IMR-90 (cell line): ENCODE data around the gene COPS7B. TPM values are rescaled to one million over a fixed set of nuclear protein-coding genes. Genes with fewer than 3 reads are reported as not detected.

ENCODE experiments used
- ATAC-seq: fragments of 200-7000 bp; cut with Tn5 transposase; 2 replicates; pipeline ENCODE4 v1.9.1; 2020; ENCODE audit warnings: low read depth, mild to moderate bottlenecking, moderate library complexity
- BruUV-seq: library from RNA; stranded (reverse); fragments of 400-500 nt; replicated peaks from 2 replicates; lab custom pipeline; 2021; lab: Mats Ljungman, UMichigan
- CTCF ChIA-PET: fragments of 300-600 bp; formaldehyde crosslinking; extraction: SDS; loops from one replicate; lab custom pipeline; 2021; ENCODE audit warnings: antibody characterized with exemption; lab: Yijun Ruan, JAX
- POLR2A ChIA-PET: fragments of 300-600 bp; sonication (Branson Sonifier 250); formaldehyde crosslinking; loops from one replicate; lab custom pipeline; 2022; ENCODE audit warnings: antibody characterized with exemption; ENCODE audit not compliant: unreplicated experiment; lab: Charles Lee
- DNase-seq: peaks from one replicate; pipeline ENCODE4 v3.0.0; 2013
- H2AFZ ChIP-seq: replicated peaks from 2 replicates; pipeline ENCODE3; 2013; ENCODE audit warnings: low read length, mild to moderate bottlenecking; ENCODE audit not compliant: poor library complexity
- H2AK5ac ChIP-seq: 2 replicates; pipeline ENCODE4 v1.6.1; 2013; ENCODE audit warnings: low read depth, low read length, inconsistent platforms
- H2AK9ac ChIP-seq: replicated peaks from 2 replicates; pipeline ENCODE3; 2013; ENCODE audit warnings: mild to moderate bottlenecking, low read depth, low read length, moderate library complexity; ENCODE audit not compliant: poor library complexity
- H2BK120ac ChIP-seq: 2 replicates; pipeline ENCODE4 v1.6.1; 2013; ENCODE audit warnings: low read depth, low read length, inconsistent platforms
- H2BK15ac ChIP-seq: 3 replicates; pipeline ENCODE4 v1.6.1; 2013; ENCODE audit warnings: low read depth, low read length, inconsistent platforms
- H2BK20ac ChIP-seq: 2 replicates; pipeline ENCODE4 v1.6.1; 2013; ENCODE audit warnings: low read depth, mild to moderate bottlenecking, inconsistent platforms, low read length, moderate library complexity
- H2BK5ac ChIP-seq: 2 replicates; pipeline ENCODE4 v1.6.1; 2013; ENCODE audit warnings: mild to moderate bottlenecking, low read depth, low read length, inconsistent platforms; ENCODE audit not compliant: poor library complexity, severe bottlenecking
- H3K14ac ChIP-seq: replicated peaks from 2 replicates; pipeline ENCODE4 v1.6.1; 2013; ENCODE audit warnings: low read depth, low read length, inconsistent platforms
- H3K18ac ChIP-seq: 2 replicates; pipeline ENCODE4 v1.6.1; 2013; ENCODE audit warnings: low read depth, low read length, control low read depth
- H3K23ac ChIP-seq: 2 replicates; pipeline ENCODE4 v1.6.1; 2013; ENCODE audit warnings: low read depth, low read length, inconsistent platforms
- H3K27ac ChIP-seq: 2 replicates; pipeline ENCODE4 v1.5.1; 2013; ENCODE audit warnings: mild to moderate bottlenecking, control low read depth, low read length; ENCODE audit not compliant: insufficient read depth
- H3K27me3 ChIP-seq: 2 replicates; pipeline ENCODE4 v1.6.1; 2013; ENCODE audit warnings: low read length; ENCODE audit not compliant: control insufficient read depth, insufficient read depth
- H3K36me3 ChIP-seq: 2 replicates; pipeline ENCODE4 v1.6.1; 2013; ENCODE audit warnings: low read length, mixed read lengths; ENCODE audit not compliant: control insufficient read depth, insufficient read depth
- H3K4ac ChIP-seq: 2 replicates; pipeline ENCODE4 v1.6.1; 2013; ENCODE audit warnings: low read depth, low read length, inconsistent platforms
- H3K4me1 ChIP-seq: 2 replicates; pipeline ENCODE4 v1.6.1; 2013; ENCODE audit warnings: low read length, mixed read lengths; ENCODE audit not compliant: control insufficient read depth, insufficient read depth
- H3K4me2 ChIP-seq: 2 replicates; pipeline ENCODE4 v1.6.1; 2013; ENCODE audit warnings: low read depth, mild to moderate bottlenecking, control low read depth, low read length, moderate library complexity
- H3K4me3 ChIP-seq: 2 replicates; pipeline ENCODE4 v1.5.1; 2013; ENCODE audit warnings: low read depth, mild to moderate bottlenecking, control low read depth, low read length, moderate library complexity; ENCODE audit not compliant: insufficient read depth
- H3K56ac ChIP-seq: 2 replicates; pipeline ENCODE4 v1.6.1; 2013; ENCODE audit warnings: low read length, inconsistent platforms; ENCODE audit not compliant: insufficient read depth; ENCODE audit errors: extremely low read depth
- H3K79me1 ChIP-seq, 2 experiments: 2 replicates each; pipeline ENCODE4 v1.6.1; 2013; ENCODE audit warnings: low read length in 2 of 2, inconsistent platforms in 1 of 2, low read depth in 1 of 2
- H3K9ac ChIP-seq: 2 replicates; pipeline ENCODE4 v1.6.1; 2013; ENCODE audit warnings: low read depth, low read length, control low read depth
- H3K9me1 ChIP-seq: 2 replicates; pipeline ENCODE4 v1.6.1; 2013; ENCODE audit warnings: low read length, inconsistent platforms; ENCODE audit not compliant: insufficient read depth
- H3K9me3 ChIP-seq: 2 replicates; pipeline ENCODE4 v1.6.1; 2013; ENCODE audit warnings: low read length; ENCODE audit not compliant: control insufficient read depth, insufficient read depth
- H4K20me1 ChIP-seq: 2 replicates; pipeline ENCODE4 v1.6.1; 2013; ENCODE audit warnings: low read length, inconsistent platforms; ENCODE audit not compliant: insufficient read depth
- H4K5ac ChIP-seq: 2 replicates; pipeline ENCODE4 v1.6.1; 2013; ENCODE audit warnings: mild to moderate bottlenecking, low read depth, low read length, control low read depth
- H4K8ac ChIP-seq, 2 experiments: 2 replicates each; pipeline ENCODE4 v1.6.1; 2013; ENCODE audit warnings: low read depth in 2 of 2, low read length in 2 of 2, control low read depth in 1 of 2, inconsistent platforms in 1 of 2
- H4K91ac ChIP-seq: 2 replicates; pipeline ENCODE4 v1.6.1; 2013; ENCODE audit warnings: low read depth, low read length, inconsistent platforms; ENCODE audit not compliant: insufficient read depth
- BHLHE40 ChIP-seq: fragments of 150-350 bp; IDR thresholded peaks from 2 replicates; pipeline ENCODE4 v1.6.1; 2016; ENCODE audit warnings: mild to moderate bottlenecking, low read depth, low read length
- CTCF ChIP-seq: conservative IDR thresholded peaks from 2 replicates; pipeline ENCODE4 v1.5.1; 2012; ENCODE audit warnings: mild to moderate bottlenecking, low read depth, low read length, improper control_type of control experiment
- MAFK ChIP-seq: IDR thresholded peaks from 2 replicates; pipeline ENCODE4 v1.6.1; 2012; ENCODE audit warnings: low read depth, low read length, improper control_type of control experiment
- MAZ ChIP-seq: IDR thresholded peaks from 2 replicates; pipeline ENCODE4 v1.6.1; 2012; ENCODE audit warnings: low read depth, mild to moderate bottlenecking, low read length, improper control_type of control experiment, moderate library complexity, borderline replicate concordance
- RAD21 ChIP-seq: IDR thresholded peaks from 2 replicates; pipeline ENCODE4 v1.6.1; 2012; ENCODE audit warnings: low read length, improper control_type of control experiment
- SMC3 ChIP-seq: fragments of 150-350 bp; IDR thresholded peaks from 2 replicates; pipeline ENCODE4 v1.6.1; 2016; ENCODE audit warnings: low read depth, mild to moderate bottlenecking, antibody characterized with exemption, low read length, moderate library complexity
- WGBS, 2 experiments: methylation state at CpG; one replicate each; pipeline versions ENCODE4 v1.1.5 to v1.1.7; 2013; ENCODE audit warnings: missing lambda C conversion rate in 2 of 2; ENCODE audit not compliant: insufficient read length in 1 of 2; ENCODE audit errors: extremely low coverage in 2 of 2; 5-methylcytosine and 5-hydroxymethylcytosine counted together
- dilution Hi-C: fragments of 300-500 bp; cut with HindIII; formaldehyde crosslinking; loops from one replicate; pipeline ENCODE4 v1.14.3; 2018; ENCODE audit warnings: low sequenced_read_pairs; ENCODE audit not compliant: unreplicated experiment
- in situ Hi-C: fragments of 300-500 bp; cut with MboI; formaldehyde crosslinking; loops from 3 replicates; pipeline ENCODE4 v1.14.3; 2019; ENCODE audit warnings: low sequenced_read_pairs, inconsistent platforms, mixed read lengths
- intact Hi-C: fragments of 100-400 bp; cut with micrococcal nuclease; formaldehyde crosslinking; loops from 2 replicates; pipeline ENCODE4 v1.10.0; 2022
- polyA plus RNA-seq, 3 experiments: library from polyadenylated mRNA; depleted of rRNA; stranded (reverse); fragments of >200 nt; gene quantifications; 2 replicates each; pipeline ENCODE4 v1.2.3, GENCODE V29; 2012; ENCODE audit warnings: low replicate concordance in 1 of 3
- total RNA-seq: library from RNA; depleted of rRNA; stranded (reverse); fragments of >200 nt; gene quantifications from 2 replicates; pipeline ENCODE4 v1.2.3, GENCODE V29; 2012

The COPS7B gene
- total and polyA plus RNA-seq, 2 of the 4 experiments (the other 2 are of a cell fraction): 23.1 to 54.1 TPM

GRCh38 chr2:231800493-231801091, 14.3 kb downstream of the COPS7B start:
- Histone ChIP-seq H4K8ac (no peak overlapping the region), H3K79me1 (peaks cover 27 to 38% of the 10 kb centered on the region in 2 experiments), H2BK15ac (no peak overlapping the region), H3K9me3 (no peaks in the 10 kb centered on the region), H2AK9ac (no peak overlapping the region), H4K5ac (no peak overlapping the region), H3K36me3 (peaks cover 29% of the 10 kb centered on the region), H3K23ac (no peak overlapping the region), H3K9me1 (0 out of 2 replicates have a peak, but pooled peaks cover 2% of the 10 kb centered on the region), H2BK5ac (no peak overlapping the region), H4K91ac (no peak overlapping the region), H3K14ac (no peak overlapping the region), H2AFZ (no peak overlapping the region), H3K27me3 (no peaks in the 10 kb centered on the region), H2BK20ac (no peak overlapping the region), H2AK5ac (no peak overlapping the region), H3K27ac (no peak overlapping the region), H3K9ac (no peak overlapping the region), H3K4ac (no peak overlapping the region), H3K56ac (no peak overlapping the region), H3K4me1 (no peaks in the 10 kb centered on the region; the same call in 1 of the 2 replicates), H3K4me3 (no peak overlapping the region), H3K4me2 (no peak overlapping the region), H3K18ac (no peak overlapping the region), H4K20me1 (0 out of 2 replicates have a peak, but pooled peaks cover under 1% of the 10 kb centered on the region), H2BK120ac (no peak overlapping the region)
- ATAC-seq (peak; percentile 80), DNase-seq (peak; percentile 29)
- dilution Hi-C loops: no loop called here
- no peak for TF ChIP-seq MAZ
- no peak for TF ChIP-seq BHLHE40
- TF ChIP-seq RAD21: peak; percentile 48
- peak; percentile 69 for TF ChIP-seq CTCF
- TF ChIP-seq SMC3: no peak
- no peak for TF ChIP-seq MAFK
- intact Hi-C loops: loop anchor here (5.0 kb wide), 1 partner anchor 52 kb away; no protein-coding TSS in a partner anchor
- POLR2A ChIA-PET: no interaction called here
- in situ Hi-C loops: no loop called here
- no TSS peak for BruUV-seq
- CTCF ChIA-PET: interaction anchor here (0.8 to 2.2 kb wide), 2 partner anchors 10 to 100 kb away, joined by 3 to 7 read pairs; no protein-coding TSS in a partner anchor
- WGBS, 2 experiments: no CpG with 5 or more reads among the region's 6 CpGs
